Measurements from ENCODE around the gene SORCS2.

SORCS2 gene

GRCh38 chr4:7224001-7224400 lies 31.7 kb downstream of the SORCS2 start:
- DNase-seq (ENCODE audit: low read depth), result no peak

GRCh38 chr4:7224878-7225533 lies 32.7 kb downstream of the SORCS2 start:
- DNase-seq (ENCODE audit: low read depth), result no peak

DNA sequence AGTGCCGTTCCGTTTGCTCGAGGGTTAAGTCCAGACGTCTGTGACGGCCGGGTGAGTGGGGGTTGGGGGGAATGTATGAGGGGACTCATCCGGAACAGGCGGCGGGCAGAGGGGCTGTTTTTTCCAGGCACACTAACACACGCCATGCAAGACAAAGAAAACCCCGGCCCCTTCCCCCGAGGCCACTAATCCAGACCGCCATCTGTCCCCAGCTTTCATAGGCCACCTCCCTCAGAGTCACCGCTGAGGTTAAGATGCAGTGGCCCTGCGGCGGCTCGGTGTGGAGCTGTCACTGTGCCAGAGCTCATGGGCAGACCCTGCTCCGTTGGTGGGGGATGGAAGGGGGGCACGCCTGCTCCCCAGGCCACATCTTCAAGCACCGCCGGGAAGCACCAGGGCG lies 34.1 kb downstream of the SORCS2 start:
- no peak for DNase-seq (ENCODE audit: low read depth)

DNA sequence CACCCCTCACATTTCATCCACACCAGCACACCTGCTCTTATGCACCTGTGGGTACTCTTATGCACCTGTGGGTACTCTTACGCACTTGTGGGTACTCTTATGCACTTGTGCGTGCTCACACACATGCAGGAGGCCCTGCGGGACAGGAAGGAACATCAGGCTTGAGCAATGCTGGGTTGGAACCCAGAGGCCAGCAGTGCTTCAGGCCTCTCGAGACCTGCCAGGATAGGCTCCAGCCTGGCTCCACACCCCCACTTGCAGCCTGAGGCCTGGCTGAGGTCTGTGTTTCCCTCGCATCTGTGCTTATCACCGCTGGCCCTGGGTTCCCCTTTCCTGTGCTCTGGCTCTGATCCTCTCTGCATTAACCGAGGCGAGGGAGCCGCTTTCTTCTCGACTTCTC lies 34.7 kb downstream of the SORCS2 start:
- no peak for DNase-seq (ENCODE audit: low read depth)

GRCh38 chr4:7228734-7229133 lies 36.4 kb downstream of the SORCS2 start:
- DNase-seq (ENCODE audit: low read depth), result no peak

- no peak for DNase-seq (ENCODE audit: low read depth)
Observed at GRCh38 chr4:7232061-7232650, 39.8 kb downstream of the SORCS2 start.

- DNase-seq (ENCODE audit: low read depth), result no peak
Observed at GRCh38 chr4:7233006-7233580, 40.8 kb downstream of the SORCS2 start.

GRCh38 chr4:7233601-7234000 lies 41.3 kb downstream of the SORCS2 start:
- DNase-seq (ENCODE audit: low read depth), result no peak

DNA sequence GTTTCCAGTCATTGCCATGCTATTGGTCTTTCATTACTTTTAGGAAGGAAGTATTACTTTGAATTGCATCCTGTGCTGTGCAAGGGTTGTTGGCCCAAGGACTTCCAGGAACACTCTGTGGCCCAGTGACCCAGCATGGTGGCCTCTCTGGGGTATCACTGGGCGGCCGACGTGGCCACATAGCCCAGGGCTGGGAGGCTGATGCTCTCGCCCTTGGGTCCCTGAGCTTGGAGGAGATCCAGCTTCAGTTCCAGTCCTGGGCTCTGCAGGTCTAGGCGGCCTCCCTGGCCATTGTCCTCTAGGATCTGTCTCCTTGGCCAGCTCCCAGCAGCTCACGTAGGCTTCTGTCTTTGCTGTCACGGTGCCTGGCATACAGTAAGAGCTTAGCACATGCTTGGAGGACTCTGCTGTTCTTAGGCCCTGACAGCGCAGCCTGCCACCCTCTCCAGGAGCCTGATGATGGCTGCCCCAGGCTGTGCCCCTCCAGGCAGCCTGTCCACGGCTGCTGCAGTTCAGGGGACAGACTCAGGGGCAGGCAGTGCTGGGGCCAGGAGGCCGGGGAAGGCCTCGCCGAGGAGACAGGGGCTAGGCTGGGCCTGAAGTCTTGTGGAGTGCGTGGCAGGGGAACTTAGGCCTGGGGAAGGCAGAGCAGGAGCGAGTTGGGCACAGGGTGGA lies 42.2 kb downstream of the SORCS2 start:
- DNase-seq (ENCODE audit: low read depth), result no peak

- no peak for DNase-seq (ENCODE audit: low read depth)
Observed at GRCh38 chr4:7235030-7235380, 42.7 kb downstream of the SORCS2 start.

DNA sequence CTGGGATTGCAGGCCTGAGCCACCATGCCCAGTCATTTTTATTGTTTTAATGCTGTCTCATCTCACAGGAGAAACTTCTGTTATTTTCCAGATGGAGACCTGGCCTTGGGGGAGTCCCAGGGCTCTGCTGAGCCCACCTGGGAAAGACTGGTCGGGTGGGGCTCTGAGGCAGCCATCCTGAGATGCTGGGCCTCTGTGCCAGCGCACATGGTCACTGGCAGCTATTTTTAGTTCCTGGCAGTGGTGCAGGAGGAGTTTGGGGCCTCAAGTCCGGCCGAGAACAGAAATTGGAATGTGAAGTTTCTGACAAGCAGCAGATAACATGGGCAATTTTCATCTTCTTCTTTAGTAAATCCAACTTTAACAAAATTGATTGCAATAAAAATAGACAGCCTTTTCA lies 44.5 kb downstream of the SORCS2 start:
- DNase-seq (ENCODE audit: low read depth), result no peak

GRCh38 chr4:7237873-7238272 lies 45.5 kb downstream of the SORCS2 start:
- DNase-seq (ENCODE audit: low read depth), result no peak

- DNase-seq (ENCODE audit: low read depth), result no peak
Observed at GRCh38 chr4:7238300-7238960, 46.1 kb downstream of the SORCS2 start.

- no peak for DNase-seq (ENCODE audit: low read depth)
Observed at GRCh38 chr4:7239101-7239820, 46.9 kb downstream of the SORCS2 start.

DNA sequence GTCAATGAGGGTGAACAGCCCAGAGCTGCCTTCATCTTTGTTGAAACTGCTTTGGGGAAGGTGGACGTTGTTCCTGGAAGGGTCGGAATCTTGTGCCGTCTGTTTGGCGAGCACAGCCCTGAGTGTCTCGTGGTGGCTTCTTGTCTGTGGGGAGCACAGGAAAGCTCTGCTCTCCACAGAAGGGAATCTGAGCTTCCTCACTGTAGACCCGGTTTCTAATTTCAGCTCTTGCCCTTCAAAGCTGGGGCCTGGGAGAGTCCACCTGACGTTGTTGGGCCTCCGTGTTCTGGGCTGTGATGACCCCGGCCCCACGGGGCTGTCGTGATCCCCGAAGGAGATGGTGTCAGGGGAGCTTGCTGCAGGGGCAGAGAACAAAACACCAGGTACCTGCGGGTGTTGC lies 47.5 kb downstream of the SORCS2 start:
- no peak for DNase-seq (ENCODE audit: low read depth)

DNA sequence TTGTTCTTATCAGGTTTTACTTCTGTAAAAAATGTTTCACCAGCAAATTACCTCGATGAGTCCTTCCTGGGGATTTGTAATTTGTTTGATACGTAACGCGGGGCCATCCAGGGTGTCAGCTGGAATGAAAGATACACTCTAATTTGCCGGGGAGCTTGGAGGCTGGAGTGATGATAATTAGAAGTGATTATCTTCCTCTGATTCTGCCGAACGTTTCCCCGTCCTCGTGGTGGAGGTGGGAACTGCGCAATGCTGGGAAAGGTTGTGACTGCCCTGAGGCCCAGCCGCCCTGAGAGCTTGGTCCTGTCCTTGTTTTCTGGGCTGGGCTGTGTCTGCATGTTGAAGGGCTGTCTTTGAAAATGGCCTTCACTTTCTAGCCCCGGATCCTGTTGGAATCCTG lies 48.0 kb downstream of the SORCS2 start:
- no peak for DNase-seq (ENCODE audit: low read depth)

DNA sequence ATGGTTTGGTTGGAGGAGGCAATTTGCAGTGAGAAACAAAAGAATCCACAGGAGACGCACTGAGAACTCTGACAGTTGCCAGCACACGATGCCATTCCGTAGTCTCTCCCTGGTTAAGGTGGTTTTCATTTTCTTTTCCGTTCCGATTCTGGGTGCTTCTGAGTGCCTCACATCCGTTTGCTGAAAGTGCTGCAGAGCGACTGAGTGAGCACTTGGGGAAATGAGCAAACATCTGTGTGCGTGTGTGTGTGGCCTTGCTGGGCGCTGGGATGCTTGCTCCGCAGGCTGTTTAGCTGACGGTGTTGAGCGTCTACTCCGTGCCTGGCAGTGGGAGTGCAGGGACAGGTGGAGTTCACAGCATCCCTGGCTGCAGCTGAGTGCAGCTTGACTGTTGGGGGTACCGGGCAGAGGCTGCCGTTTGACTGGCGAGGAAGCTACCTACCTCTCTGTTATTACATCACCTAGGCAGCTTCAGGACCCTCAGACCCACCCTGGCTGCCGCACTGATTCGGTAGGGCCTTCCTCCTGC lies 49.3 kb downstream of the SORCS2 start:
- DNase-seq (ENCODE audit: low read depth), result no peak

DNA sequence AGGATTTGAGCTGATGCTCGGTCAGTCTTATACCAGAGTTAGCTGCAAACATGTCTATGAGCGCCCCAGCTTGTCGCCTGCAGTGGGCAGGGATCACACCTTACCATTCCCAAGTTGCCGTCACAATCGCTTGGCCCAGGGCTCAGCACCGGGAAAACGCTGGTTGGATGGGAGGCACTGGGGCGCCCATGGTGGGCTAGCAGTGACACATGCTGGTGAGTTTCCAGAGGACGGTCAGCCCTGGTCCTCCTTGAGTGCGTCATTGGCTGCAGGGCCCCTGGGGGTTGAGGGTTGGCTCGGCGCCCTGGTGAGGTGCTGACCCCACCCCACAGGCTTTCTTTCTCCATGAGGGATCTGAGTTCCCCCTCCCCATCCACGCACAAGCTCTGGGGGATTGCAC lies 50.4 kb downstream of the SORCS2 start:
- no peak for DNase-seq (ENCODE audit: low read depth)

DNA sequence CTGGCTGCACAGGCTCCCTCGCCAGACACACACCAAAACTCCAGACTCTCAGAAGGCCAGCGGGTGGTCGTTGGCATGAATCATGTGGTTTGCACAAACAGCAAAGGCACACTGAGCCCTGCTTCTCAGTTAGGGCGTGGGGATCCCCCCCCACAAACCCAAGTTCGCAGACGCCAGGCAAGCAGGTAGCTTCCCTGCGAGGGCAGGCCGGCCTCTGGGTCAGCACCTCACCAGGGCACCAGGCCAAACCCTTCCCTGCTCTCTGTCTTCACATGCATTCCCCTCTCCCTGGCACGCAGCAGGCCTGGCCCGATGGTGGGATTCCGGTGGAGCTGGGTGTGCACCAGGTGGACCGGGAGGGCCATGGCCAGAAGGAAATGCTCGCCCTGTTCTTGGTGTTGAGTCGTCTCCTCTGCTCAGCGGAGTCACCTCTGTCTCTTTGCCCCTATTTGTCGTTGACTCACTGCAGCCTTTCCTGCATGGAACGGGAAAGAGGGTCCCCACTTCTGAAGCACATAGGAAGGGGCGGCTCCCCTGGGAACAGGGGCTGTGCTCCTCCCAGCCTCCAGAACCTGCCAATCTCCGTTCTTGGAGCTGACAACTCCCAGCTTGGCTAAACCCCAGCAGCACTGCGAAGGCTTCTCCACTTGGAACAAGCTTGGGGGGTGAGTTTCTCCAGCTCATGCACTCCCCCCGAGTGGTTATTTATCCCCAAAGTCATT lies 51.4 kb downstream of the SORCS2 start:
- no peak for DNase-seq (ENCODE audit: low read depth)

GRCh38 chr4:7244331-7244665 lies 52.0 kb downstream of the SORCS2 start:
- DNase-seq (ENCODE audit: low read depth), result no peak

DNA sequence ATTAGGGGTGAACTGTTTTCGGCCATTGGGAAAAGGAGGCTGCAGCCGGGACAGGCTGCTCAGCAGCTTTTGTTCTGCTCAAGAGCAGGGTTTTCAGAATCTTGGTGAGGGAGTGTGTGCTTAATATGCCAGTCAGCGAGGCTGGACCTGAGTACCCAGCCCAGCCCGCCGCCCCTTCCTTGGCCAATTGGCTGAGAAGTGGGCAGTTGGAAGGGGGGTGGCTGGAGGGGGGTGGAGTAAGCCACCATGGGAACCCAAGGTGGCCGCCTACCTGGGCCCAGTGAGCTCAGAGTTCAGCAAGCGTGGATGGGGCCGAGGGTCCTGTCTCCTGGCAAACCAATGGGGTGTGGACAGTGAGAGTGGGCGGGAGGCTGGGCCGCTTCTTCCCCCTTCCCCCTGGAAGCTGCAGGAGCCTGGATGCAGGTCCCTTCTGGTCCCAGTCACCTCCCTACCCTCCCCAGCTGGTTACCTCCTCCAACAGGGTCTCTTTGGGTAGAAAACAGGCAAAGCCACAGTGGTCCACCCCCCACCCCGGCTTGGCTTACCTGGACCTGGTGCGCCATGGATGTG lies 52.5 kb downstream of the SORCS2 start:
- DNase-seq (ENCODE audit: low read depth), result no peak
